ENCODE data around the gene PEAR1.

DNA sequence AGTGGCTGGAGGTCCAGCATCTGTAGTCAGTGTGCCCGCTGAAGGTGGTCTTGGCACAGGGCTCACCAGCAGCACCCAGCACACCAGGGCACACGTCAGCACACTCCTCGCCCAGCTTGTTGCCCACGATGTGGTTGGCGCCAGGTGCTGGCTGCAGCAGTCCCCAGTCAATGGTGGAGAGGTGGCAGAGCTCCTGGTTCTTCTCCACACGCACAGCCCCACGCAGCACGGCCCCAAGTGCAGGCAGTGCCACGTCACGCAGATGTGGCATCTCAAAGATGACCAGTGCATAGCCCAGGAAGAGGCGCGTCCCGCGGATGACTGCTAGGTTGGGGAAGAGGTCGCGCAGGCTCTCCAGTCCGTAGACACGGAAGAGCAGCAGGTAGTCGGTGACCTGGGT is 39.8 kb upstream of the PEAR1 start:
- TF ChIP-seq, protein P1, sequence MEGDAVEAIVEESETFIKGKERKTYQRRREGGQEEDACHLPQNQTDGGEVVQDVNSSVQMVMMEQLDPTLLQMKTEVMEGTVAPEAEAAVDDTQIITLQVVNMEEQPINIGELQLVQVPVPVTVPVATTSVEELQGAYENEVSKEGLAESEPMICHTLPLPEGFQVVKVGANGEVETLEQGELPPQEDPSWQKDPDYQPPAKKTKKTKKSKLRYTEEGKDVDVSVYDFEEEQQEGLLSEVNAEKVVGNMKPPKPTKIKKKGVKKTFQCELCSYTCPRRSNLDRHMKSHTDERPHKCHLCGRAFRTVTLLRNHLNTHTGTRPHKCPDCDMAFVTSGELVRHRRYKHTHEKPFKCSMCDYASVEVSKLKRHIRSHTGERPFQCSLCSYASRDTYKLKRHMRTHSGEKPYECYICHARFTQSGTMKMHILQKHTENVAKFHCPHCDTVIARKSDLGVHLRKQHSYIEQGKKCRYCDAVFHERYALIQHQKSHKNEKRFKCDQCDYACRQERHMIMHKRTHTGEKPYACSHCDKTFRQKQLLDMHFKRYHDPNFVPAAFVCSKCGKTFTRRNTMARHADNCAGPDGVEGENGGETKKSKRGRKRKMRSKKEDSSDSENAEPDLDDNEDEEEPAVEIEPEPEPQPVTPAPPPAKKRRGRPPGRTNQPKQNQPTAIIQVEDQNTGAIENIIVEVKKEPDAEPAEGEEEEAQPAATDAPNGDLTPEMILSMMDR (conservative IDR thresholded peaks at IDR 0.05; ENCODE audit: low read length), result no peak
- TF ChIP-seq EZH2phosphoT487 (IDR thresholded peaks at IDR 0.05; ENCODE audit: borderline replicate concordance, low read depth, low read length), result no peak
